Type B pancreatic cell (in vitro differentiated cells): ENCODE measurements around the gene STAT5B. TPM values are rescaled to one million over a fixed set of nuclear protein-coding genes. Genes with fewer than 3 reads are reported as not detected.

Source experiments
- DNase-seq: peaks from one replicate; pipeline ENCODE4 v3.0.0; 2021; ENCODE audit warnings: mixed read lengths; ENCODE audit not compliant: unreplicated experiment; ENCODE audit errors: extremely low spot score
- H3K27ac Mint-ChIP-seq: 2 replicates; pipeline ENCODE4 v1.8.0; 2021; ENCODE audit warnings: mild to moderate bottlenecking, mixed read lengths
- H3K27me3 Mint-ChIP-seq: 2 replicates; pipeline ENCODE4 v1.8.0; 2021; ENCODE audit warnings: mixed read lengths
- H3K36me3 Mint-ChIP-seq: 2 replicates; pipeline ENCODE4 v1.8.0; 2021; ENCODE audit warnings: mixed read lengths
- H3K4me1 Mint-ChIP-seq: one replicate; pipeline ENCODE4 v1.8.0; 2021; ENCODE audit warnings: mixed read lengths; ENCODE audit not compliant: unreplicated experiment
- H3K4me3 Mint-ChIP-seq: 2 replicates; pipeline ENCODE4 v1.8.0; 2021; ENCODE audit warnings: mild to moderate bottlenecking, mixed read lengths
- H3K9me3 Mint-ChIP-seq: 2 replicates; pipeline ENCODE4 v1.8.0; 2021; ENCODE audit warnings: mixed read lengths
- CTCF ChIP-seq: fragments of 200-600 bp; sonication (generic); conservative IDR thresholded peaks from 2 replicates; pipeline ENCODE4 v1.5.0; 2021; ENCODE audit warnings: antibody characterized with exemption, mild to moderate bottlenecking
- total RNA-seq: library from RNA; stranded (reverse); gene quantifications from 2 replicates; pipeline ENCODE4 v1.2.1, GENCODE V29; 2021; ENCODE audit warnings: low replicate concordance

Gene STAT5B
- total RNA-seq, 1 donor from 2014 or later, result 42.3 TPM

GRCh38 chr17:42197564-42198156, 78.5 kb downstream of the STAT5B start:
- TF ChIP-seq CTCF, result no peak

GRCh38 chr17:42193969-42194899, 82.0 kb downstream of the STAT5B start, which contains the start of gene GHDC:
Gene GHDC (minus strand): TSS chr17:42194494. CDS start chr17:42193581, 913 bp downstream.
- H3K4me1 Mint-ChIP-seq, result peaks cover 5% of the 10 kb centered on the region
- peak within 1 kb of the TSS; percentile 48 for H3K27ac Mint-ChIP-seq
- H3K36me3 Mint-ChIP-seq, result no peaks in the 10 kb centered on the region
- peak within 1 kb of the TSS; percentile 88 for H3K4me3 Mint-ChIP-seq
- no peaks in the 10 kb centered on the region for H3K27me3 Mint-ChIP-seq
- no peak for DNase-seq
- no peaks in the 10 kb centered on the region for H3K9me3 Mint-ChIP-seq
- no peak for TF ChIP-seq CTCF

More at GRCh38 chr17:42197564-42198156, 78.5 kb downstream of the STAT5B start:
- H3K9me3 Mint-ChIP-seq, result no peaks in the 10 kb centered on the region
- H3K4me1 Mint-ChIP-seq, result peaks cover 8% of the 10 kb centered on the region
- no peaks in the 10 kb centered on the region for H3K36me3 Mint-ChIP-seq
- no peaks in the 10 kb centered on the region for H3K27me3 Mint-ChIP-seq
- H3K4me3 Mint-ChIP-seq, result no peak overlapping the region
- DNase-seq, result no peak
- H3K27ac Mint-ChIP-seq, result no peak overlapping the region

- no peaks in the 10 kb centered on the region for H3K27me3 Mint-ChIP-seq
- no peak for TF ChIP-seq CTCF
- H3K9me3 Mint-ChIP-seq, result no peaks in the 10 kb centered on the region
- no peaks in the 10 kb centered on the region for H3K36me3 Mint-ChIP-seq
- peaks cover 5% of the 10 kb centered on the region for H3K4me1 Mint-ChIP-seq
- peak overlapping the region; percentile 88 for H3K4me3 Mint-ChIP-seq
- H3K27ac Mint-ChIP-seq, result no peak overlapping the region
- DNase-seq, result no peak
Measured at GRCh38 chr17:42193216-42193968, 82.8 kb downstream of the STAT5B start.

- TF ChIP-seq CTCF, result no peak
- Mint-ChIP-seq H3K27ac (no peak overlapping the region), H3K36me3 (no peaks in the 10 kb centered on the region), H3K4me1 (peaks cover 5% of the 10 kb centered on the region), H3K27me3 (no peaks in the 10 kb centered on the region), H3K4me3 (no peak overlapping the region), H3K9me3 (no peaks in the 10 kb centered on the region)
- no peak for DNase-seq
Measured at GRCh38 chr17:42192189-42193126, 83.7 kb downstream of the STAT5B start.

GRCh38 chr17:42191275-42191608, 84.9 kb downstream of the STAT5B start:
- no peaks in the 10 kb centered on the region for H3K36me3 Mint-ChIP-seq
- no peak overlapping the region for H3K27ac Mint-ChIP-seq
- DNase-seq, result no peak
- H3K4me3 Mint-ChIP-seq, result no peak overlapping the region
- peaks cover 7% of the 10 kb centered on the region for H3K27me3 Mint-ChIP-seq
- no peak for TF ChIP-seq CTCF
- H3K4me1 Mint-ChIP-seq, result peaks cover 5% of the 10 kb centered on the region
- H3K9me3 Mint-ChIP-seq, result no peaks in the 10 kb centered on the region
